Fibroblast of skin of scalp (primary cell): ENCODE data around the gene PRKCD.

Source experiments
- DNase-seq: peaks from one replicate; pipeline ENCODE4 v3.0.0-alpha.2; 2013

PRKCD gene

DNA sequence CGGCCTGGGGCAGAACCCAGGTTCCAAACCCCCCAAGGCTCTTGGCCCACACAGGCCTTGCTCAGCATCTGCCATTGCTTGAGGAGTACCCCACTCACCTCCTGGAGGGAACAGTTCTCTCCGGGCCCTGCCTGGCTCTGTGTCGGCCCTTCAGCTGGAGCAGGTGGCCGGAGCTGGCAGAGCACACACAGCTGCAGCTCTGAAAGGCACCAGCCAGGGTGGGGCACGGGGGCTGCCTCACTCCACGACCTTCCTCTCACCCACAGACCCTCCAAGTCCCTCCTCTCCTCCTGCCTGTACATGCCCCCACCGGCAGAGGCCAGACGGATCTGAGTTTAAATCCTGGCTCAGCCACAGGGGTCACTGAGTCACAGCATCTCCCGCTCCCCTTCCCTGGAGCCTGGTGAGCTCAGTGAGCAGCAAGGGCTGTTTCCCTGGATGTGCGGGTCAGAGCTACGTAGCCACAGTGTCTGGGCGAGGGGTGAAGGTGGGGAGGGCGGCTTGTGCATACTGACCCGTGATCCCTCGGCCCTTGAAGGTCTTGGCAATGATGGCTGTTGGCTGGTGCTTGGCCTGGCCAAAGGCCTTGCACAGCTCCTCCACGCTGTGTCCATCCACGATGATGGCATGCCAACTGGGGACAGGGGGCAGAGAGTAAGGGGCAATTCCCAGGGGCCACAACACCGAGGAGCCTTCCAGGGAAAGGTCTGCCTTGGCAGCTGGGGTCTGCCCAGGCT is 71.8 kb downstream of the PRKCD start:
- no peak for DNase-seq

DNA sequence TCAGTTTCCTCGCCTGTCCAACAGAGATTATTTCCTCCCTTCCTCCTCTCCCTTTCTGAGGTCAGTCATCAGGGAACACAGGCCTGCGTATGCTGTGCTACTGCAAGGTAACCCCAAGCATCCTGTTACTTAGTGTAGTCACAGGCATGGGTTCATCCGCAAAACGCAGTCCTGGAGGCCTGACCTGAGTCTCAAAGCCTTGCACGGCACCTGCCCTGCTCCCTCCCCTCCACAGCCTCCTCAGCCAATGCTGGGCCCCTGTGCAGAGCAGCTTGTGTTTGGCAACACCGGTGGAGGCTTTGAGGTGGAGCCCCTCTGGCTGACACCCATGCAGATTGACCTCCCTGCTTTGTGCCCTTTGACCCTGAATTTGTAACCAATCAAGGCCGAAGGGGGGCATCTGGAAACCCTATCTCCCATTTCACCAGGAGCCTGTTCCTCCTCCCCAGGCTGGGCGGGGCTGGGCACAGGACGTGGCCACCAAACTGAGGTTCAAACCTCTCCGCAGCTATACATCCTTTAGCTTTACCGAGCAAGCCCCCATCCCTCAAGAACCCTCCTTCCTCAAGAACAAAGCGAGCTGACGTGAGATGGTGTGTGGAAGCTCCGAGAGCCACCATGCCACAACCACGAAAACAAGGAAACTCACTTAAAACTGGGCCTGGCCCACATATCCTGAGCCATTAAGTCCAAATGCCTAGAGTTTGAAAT is 73.3 kb downstream of the PRKCD start:
- no peak for DNase-seq

DNA sequence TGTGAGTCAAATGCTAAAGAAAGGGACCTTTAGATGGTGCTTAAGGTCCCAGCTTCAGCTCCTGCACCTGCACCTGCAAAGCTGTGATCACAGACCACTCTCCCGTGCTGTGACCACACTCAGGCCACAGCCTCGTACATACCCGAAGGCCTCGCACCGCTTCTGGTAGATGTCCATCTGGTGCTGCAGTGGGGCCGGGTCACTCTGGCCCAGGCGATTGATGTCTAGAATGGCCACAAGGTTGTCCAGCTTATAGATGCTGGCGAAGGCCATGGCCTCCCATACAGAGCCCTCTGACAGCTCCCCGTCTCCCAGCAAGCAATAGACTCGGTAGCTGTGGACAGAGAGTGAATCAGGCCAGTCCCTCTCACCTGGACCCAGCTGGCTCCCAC is 73.8 kb downstream of the PRKCD start:
- no peak for DNase-seq

DNA sequence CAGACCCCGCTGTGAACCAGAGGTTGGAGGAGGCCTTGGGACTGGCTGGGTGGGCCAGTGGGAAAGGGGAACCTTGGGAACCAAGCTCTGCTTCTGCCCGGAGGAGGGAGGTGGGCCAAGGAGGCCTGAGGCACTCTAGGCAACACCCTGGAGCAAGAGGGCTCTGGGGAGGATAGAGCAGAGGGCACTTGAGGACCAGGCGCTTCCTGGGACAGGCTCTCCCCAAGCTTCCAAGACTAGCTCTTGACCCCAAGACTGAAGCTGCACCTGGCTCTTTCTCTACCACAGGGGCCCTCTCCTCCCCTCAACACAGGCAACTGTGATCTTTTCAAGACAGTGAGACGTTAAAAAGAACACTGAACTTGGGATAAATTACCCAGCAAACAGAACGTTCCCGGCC is 74.5 kb downstream of the PRKCD start:
- no peak for DNase-seq

DNA sequence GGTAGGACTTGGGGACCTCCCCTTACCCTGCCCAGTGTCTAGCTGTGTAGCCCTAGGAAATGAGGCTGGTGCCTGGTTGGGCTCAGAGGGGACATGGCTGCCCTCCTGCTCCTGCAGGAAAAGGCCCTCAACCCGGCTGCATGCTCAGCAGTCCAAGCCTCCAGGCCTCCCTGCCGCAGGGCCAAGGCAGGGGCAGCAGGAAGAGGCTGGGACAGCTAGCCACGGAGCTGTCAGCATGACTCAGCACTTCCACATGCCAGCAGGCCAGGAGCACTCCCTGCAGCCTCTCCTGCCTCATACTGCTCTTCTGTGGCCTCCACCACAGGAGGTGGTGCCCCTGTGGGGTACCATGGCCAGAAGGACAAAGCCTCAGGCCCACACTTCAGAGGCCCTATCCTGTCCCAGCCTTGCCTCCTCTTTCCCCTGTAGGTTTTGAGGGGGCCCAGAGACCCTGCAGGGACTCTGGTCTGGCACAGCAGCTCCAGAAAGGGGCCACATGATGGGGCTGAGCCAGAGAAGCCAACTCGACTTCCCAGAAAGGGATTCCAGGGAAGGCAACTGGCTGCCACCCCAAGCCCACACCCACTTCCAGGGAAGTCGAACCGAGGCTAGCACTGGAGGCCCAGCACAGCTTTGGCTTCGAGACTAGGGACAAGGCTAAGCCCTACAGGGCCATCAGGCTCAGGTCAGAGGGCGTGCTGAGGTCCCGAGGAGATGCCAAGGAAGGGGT is 75.3 kb downstream of the PRKCD start:
- DNase-seq = peak; percentile 91

DNA sequence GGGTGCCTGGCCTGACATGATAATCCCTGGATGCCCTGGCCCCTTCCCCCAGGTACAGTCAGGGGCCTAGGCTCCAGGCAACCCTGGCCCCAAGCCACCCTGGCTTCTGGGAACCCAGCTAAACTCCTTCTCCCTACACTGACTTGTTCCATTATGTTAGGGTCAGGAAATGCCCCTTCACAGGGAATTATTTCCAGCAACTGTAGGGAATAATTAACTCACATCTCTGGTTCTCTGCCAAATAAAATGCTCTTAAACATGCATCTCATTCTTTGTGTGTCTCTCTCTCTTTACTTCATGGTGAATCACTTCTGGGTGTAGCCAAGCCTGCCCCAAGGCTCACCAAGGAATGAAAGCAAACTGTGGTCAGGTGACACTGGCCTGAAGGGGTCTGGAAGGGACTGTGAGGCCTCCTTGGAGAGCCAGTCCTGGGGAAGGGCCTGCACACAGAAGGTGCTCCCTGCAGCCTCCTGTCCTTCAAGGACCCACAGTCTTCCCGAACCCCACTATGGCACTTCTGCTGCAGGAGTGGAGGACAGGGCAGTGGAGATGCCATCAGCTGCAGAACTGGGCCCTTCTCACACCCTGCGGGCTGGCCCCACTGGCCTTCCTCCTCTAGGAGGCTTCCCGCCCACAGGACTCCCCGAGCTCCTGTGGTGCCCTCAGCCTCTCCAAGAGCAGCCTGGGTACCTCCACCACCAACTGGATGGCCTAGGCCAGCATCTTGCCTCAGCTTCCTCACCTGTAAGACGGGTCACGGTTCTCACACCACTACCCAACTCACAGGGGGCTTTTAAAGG is 77.2 kb downstream of the PRKCD start:
- peak; percentile 97 for DNase-seq

DNA sequence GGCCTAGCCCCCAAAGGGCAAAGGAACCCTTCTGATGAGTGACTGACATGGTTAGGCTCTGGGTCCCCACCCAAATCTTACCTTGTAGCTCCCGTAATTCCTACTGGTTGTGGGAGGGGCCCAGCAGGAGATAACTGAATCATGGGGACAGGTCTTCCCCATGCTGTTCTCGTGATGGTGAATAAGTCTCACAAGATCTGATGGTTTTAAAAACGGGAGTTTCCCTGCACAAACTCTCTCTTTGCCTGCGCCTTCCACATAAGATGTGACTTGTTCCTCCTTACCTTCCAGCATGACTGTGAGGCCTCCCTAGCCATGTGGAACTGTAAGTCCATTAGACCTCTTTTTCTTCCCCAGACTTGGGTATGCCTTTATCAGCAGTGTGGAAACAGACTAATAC is 77.9 kb downstream of the PRKCD start:
- no peak for DNase-seq

DNA sequence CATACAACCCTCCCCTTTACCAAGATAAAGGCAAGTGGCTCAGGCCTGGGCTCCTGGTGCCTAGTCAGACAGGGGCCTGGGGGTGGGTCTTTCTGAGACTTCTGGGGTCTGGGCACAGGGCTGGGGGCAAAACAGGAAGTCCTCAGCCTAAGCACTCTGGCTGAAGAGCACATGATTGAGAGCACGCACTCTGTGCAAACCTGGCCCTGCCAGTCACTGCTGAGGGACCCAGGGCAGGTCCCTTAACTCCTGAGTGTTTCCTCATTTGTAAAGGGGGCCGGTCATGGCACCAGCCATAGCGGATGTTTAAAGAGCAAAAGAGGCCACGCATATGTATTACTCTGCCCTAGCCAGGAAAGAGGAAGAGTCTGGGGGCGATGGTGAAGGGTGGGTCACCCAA is 78.8 kb downstream of the PRKCD start:
- no peak for DNase-seq

DNA sequence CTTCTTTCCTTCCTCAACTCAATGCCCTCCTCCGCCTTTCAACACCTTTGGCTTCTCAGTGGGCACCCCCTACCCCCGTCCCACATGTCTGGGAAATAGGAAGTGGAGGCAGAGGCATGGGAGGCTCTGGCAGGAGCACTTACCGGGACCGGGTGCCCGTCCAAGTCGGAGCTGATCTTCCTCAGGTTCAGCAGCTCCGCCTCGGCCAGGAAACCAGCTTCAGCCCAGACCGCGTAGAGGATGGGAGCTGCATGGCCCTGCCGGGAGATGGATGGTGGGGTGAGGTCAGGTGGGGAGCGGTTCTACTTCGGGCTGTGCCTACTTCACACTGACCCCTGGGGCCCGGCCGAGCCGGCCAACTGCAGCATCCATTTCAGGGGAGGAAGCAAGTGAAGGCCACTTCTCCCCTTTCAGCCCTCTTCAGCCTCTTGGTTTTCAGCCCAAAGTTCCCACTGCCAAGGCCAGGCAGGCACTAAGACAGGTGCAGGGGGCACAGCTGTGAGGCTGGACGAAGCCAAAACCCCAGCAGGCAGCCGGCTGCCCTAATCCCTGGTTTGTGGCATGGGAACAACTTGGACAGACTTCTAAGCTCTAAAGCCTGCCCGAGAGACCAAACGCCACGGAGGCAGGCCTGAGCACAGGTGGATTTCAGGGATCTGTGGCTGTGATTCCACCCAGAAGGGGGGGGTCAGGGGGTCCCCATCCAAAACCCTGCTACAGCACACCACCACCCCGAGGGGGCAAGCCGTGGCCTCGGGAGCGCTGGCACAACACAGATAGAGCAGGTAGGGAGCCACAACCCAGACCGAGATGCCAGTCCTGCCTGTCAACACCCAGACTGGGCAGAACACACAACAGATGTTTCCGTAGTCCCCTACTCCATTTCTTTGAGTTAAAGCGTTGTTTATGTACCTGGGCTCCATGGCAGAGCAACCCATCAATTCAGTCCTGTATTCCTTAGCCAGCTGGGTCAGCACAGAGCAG is 80.3 kb downstream of the PRKCD start:
- no peak for DNase-seq

DNA sequence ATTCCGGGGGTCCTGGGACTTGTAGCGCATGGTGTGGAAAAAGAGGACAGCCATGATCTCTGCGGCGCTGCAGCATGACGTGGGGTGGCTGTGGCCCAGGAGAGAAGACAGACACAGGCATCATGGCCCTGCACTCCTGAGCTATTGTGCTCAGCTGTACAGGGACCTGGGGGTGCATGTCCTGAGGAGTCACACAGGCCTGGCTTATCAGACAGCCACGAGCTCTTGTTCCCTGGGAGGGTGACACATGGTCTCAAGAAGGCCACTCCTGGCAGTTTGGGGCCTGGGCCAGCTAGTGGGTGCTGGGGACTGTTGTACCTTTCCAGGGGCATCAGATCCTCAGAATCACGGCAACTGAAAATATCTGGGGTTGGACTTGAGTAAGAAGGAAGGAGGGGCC is 81.1 kb downstream of the PRKCD start:
- no peak for DNase-seq
